GM21786 (cell line): Measurements from ENCODE around the gene ERC2.

ENCODE experiments used
- ATAC-seq: cut with Tn5 transposase; IDR thresholded peaks from one replicate; pipeline ENCODE4 v1.9.1; 2021; ENCODE audit not compliant: unreplicated experiment

ERC2 gene

DNA sequence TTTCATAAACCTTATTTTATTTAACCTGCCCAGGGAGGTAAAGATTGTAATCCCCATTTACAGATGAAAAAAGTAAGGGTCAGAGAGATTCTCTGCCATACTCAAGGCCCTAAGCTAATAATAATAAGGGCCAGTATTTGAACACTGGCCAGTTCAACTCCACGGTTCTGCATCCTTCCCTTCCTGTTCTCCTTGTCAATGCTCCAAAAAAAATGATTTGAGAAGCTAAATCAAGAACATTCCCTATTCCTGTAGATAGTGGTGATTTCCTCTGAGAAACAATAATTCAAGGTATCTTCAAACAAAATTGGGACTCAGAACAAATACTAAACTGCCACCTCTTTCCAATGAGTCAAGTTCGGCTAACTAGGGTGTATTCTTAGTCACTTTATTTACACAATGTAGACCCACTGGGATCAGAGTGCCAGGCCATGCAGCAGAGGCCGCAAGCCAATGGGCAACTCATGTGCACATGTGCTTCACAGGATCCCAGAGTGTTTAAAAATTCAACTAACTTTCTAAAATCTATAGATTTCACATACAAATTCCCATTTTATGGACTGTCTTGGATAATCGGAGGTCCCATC lies 521.6 kb downstream of the ERC2 start:
- ATAC-seq = no peak

GRCh38 chr3:55942868-55943267 lies 525.4 kb downstream of the ERC2 start:
- no peak for ATAC-seq

DNA sequence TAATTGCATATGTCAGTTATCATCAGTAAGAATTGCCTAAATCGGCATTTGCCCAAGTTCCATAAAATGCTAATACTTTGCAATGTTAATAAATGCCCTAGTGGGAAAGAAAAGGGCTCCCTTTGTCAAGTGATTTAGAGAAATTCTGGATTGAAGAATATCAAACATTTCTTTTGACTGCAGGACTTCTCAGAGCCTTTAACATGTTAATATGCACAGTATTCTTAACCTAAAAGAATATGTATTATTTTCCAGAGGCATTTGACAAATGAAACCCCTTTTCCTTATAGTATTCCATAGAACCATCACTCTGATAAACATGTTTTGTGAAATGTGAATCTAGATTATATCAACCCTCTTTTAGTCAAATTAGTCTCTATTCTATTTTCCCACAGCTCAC lies 529.0 kb downstream of the ERC2 start:
- no peak for ATAC-seq

DNA sequence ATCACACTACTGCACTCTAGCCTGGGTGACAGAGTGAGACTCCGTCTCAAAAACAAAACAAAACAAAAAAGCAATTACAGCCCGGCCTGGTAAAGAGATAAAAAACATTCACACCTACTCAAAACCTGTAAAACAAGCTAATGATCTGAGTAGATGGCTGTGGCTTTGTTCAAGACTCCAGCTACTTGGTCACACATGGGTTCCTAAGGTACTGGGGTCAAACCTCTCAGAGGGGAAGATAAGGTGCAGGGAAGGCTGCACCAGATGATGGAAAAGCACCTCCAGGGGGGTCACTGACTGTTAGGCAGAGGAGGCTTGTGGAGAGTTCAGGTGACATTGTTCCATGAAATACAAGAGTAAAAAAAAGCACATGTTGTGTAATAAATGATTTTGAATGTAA lies 531.0 kb downstream of the ERC2 start:
- ATAC-seq = no peak

DNA sequence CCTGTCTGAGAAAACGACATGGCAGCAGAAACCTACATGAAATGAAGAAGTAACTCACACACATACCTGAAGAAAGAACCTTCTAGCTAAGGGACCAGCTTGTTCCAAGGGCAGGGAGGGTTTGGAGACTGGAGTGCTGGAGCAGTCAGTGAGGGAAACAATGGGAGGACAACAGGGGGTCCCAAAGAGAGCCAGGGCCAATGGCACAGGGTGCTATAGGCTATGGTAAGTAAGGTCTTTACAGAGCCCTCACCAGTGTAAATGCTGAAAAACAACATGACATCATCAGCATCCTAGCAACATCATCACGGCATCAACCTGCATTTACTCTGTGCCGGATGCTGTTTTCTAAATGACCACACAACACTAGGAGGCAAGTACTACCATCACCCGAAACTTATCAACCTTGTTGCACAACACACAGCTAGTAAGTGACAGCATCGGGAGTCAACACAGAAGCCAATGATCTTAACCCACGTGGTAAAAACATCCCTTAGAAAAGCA lies 531.7 kb downstream of the ERC2 start:
- no peak for ATAC-seq

DNA sequence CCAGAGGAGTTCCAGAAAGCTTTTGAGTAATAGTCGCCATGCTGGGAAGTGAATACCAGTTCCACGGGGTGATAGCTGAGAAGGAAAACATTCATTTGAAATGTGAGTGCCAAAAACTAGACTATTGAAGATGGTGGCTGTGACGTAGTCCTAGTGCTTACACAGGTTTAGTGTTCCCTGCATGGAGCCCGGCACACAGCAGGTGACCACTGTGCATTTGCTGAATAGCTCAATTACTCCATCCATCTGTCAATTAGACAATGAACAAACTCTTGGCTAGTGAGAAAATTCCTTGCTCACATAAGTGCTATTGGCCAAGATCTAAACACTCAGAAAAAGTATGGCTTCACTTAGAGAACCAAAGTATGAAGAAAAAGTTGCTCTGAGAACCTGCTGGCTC lies 533.0 kb downstream of the ERC2 start:
- ATAC-seq = no peak

DNA sequence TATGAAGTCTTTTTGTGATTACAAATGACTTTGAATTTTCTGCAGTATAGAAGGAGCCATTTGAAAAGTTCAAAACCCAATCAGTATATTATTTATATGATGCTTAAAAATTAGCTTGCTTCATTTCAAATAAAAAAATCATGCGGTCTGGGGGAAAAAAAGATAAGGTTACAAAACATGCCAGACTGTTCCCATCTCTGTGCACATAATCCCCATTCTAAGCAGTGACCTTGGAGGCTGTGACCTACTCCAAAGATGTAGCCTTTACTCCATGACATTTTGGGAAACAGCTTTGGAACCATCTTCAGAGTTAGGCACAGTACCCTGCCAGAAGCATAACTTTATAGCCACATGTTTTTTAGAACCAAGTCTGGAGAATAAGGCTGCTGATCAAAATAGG lies 533.5 kb downstream of the ERC2 start:
- no peak for ATAC-seq

- ATAC-seq = no peak
Measured at GRCh38 chr3:55929154-55929869, 539.0 kb downstream of the ERC2 start.

GRCh38 chr3:55923626-55924025 lies 544.6 kb downstream of the ERC2 start:
- ATAC-seq = no peak

DNA sequence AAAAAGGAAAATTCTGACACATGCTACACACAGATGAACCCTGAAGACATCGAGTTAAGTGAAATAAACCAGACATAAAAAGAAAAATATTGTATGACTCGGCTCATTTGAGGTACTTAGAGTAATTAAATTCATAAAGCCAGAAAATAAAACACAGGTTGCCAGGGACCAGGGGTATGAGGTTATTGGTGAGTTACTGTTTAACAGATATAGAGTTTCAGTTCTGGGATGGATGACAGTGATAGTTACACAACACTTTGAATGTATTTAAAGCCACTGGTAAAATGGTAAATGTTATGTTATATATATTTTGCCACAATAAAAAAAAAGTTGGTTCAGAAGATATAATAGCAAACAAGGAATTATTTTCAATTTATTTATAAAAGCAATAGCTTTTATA lies 545.1 kb downstream of the ERC2 start:
- ATAC-seq = no peak

DNA sequence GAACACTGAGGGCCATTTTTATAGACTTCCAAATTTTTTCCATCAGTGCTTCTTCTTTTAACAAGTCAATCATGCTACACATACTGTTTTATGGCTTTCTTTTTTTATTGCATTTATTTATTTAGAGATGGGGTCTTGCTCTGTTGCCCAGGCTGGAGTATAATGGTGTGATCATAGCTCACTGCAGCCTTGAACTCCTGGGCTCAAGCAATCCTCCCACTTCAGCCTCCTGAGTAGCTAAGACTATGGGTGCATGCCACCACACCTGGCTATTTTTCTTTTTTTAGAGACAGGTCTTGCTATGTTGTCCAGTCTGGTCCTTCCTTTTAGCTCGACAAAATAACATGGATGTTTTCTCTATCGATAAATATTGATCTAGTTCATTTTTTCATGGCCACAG lies 555.4 kb downstream of the ERC2 start:
- no peak for ATAC-seq

DNA sequence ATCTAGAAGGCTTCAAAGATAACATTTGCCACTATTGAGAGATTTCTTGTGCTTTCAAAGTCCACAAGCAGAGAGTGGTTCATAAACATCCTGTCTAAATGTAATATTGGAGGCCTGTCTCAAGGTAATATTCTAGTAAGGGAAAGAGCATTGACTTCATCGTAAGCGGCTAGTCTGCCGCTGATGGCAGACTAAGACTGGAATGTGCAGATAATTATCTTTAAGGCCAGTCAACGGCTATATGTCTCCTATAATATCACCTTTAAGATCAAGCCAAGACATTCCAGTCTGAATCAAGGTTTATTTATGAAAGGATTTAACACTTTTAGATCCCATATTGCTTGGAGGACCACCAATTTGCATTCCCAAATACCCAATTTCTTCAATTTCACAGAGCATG lies 557.0 kb downstream of the ERC2 start:
- ATAC-seq = no peak

DNA sequence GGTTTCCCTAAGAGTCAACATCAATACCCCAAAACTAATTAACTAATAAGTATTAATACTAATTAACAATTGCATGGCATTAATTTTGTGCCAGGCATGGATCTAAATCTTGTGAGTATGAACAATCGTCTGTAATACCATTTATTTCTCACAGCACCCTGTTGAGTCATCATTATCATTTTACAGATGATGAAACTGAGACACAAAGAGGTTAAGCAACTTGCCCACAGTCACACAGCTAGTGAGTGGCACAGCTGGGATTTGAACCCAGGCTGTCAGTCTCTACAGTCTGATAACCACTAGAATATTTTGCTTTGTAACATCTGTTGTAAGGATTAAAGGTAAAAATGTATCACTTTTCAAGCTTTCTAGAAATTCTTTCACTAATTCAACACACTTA lies 557.7 kb downstream of the ERC2 start:
- ATAC-seq = no peak

GRCh38 chr3:55909373-55909772 lies 558.9 kb downstream of the ERC2 start:
- no peak for ATAC-seq

DNA sequence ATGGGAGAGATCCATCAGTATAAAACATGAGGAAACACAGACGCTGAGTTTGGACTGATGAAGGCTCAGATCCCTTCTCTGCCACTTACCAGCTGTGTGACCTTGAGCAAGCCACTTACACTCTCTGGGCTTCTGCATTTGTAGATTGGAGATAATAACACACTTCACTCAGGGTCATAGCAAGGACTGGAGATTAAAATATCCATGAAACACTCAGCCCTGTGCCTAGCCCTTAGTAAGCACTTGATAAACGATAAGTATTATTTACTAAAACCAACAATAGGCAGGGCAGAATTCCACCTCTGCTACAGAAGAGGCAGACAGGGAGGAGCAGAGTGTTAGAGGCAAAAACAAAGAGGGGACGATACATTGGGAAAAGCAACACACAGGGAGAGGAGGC lies 560.7 kb downstream of the ERC2 start:
- ATAC-seq = no peak

GRCh38 chr3:55906896-55907295 lies 561.4 kb downstream of the ERC2 start:
- no peak for ATAC-seq

DNA sequence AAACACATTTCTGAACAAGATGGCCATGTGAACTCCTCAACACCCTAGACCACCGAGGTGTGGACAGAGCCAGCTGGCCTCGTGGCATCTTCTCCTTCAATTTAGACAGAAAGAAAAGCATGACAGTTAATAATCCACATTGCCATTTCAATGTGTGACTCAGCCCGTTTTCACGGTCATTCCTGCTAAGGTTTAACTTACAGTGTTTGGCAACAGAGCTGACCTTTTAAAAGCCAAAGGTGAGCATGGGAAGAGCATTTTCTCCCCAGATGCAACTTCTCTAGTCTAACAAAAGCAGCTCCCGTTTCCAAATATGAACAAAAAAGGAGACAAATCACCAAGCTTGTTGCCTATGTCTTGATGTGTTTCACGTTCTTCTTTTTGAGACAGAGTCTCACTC lies 563.6 kb downstream of the ERC2 start:
- no peak for ATAC-seq

- ATAC-seq = no peak
Measured at GRCh38 chr3:55903680-55904079, 564.6 kb downstream of the ERC2 start.

GRCh38 chr3:55902221-55902900 lies 565.9 kb downstream of the ERC2 start:
- ATAC-seq = no peak

DNA sequence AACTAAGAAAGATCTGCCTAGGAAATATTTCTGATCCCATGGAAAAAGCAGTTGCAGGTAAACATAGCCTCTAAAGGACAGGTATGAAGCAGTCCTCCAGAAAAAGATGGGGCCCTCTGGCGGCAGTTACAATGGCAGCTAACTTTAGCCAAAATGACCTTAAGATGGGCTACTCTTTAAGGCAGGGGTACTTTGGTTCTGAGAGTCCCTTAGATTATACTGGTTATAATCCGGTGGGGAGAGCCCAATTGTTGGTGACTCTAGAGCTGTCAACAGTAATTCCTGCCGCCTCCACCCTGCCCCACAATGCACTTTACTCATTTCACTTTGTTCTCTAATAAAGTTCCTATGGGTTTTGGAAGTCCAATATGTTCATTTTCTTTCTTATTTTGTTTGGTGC lies 568.4 kb downstream of the ERC2 start:
- no peak for ATAC-seq

- ATAC-seq = no peak
Measured at GRCh38 chr3:55897573-55898224, 570.6 kb downstream of the ERC2 start.
